Lower leg skin (tissue), 4 donors: ENCODE results near the gene AKR1C3. TPM values are rescaled to one million over a fixed set of nuclear protein-coding genes. Genes with fewer than 3 reads are reported as not detected.

ENCODE experiments used
- DNase-seq, 2 donors: peaks; one replicate each; pipeline ENCODE4 v3.0.0-alpha.2; 2019; ENCODE audit warnings: low spot score in 2 of 2
- H3K4me3 ChIP-seq: fragments of 200-600 bp; sonication (generic); 2 replicates; pipeline ENCODE4 v1.5.1; 2017; ENCODE audit warnings: mild to moderate bottlenecking, low read depth; ENCODE audit not compliant: poor library complexity, severe bottlenecking
- CTCF ChIP-seq, 3 donors: fragments of 450-650 bp; IDR thresholded peaks; one replicate each; pipeline ENCODE4 v1.5.1; 2016; ENCODE audit warnings: antibody characterized with exemption in 3 of 3, mild to moderate bottlenecking in 3 of 3, moderate library complexity in 2 of 3
- POLR2A ChIP-seq, 2 donors: fragments of 450-650 bp; IDR thresholded peaks; one replicate each; pipeline ENCODE4 v1.6.1; 2016 to 2017; ENCODE audit warnings: antibody characterized with exemption in 2 of 2, mild to moderate bottlenecking in 1 of 2, moderate library complexity in 1 of 2
- WGBS, 2 donors: methylation state at CpG; one replicate each; pipeline ENCODE4 v1.1.5; 2018; 5-methylcytosine and 5-hydroxymethylcytosine counted together
- intact Hi-C: fragments of 100-400 bp; cut with DNase I; formaldehyde crosslinking; loops from one replicate; pipeline ENCODE4 v1.15.0; 2023; ENCODE audit warnings: low total_unique reads
- total RNA-seq, 4 donors: library from RNA; depleted of rRNA; stranded (reverse); fragments of >200 nt; gene quantifications; one replicate each; pipeline ENCODE4 v1.1.0, GENCODE V29; 2016

AKR1C3 gene
- total RNA-seq, 4 donors from 2014 or later, result 17.2 to 38.7 (median 29.6) TPM

- H3K4me3 ChIP-seq, result no peak overlapping the region
- intact Hi-C loops, result no loop called here
- no peak for TF ChIP-seq CTCF (IDR thresholded peaks at IDR 0.05)
- TF ChIP-seq POLR2A (IDR thresholded peaks at IDR 0.05), result no peak
- no peak for DNase-seq
- WGBS, 2 donors, result 86 to 87% methylated on average over 3 of the region's 3 CpGs
These were observed 56.9 kb downstream of the AKR1C3 start for GRCh38 chr10:5151076-5151475.

- TF ChIP-seq CTCF (IDR thresholded peaks at IDR 0.05) (no peak), POLR2A (IDR thresholded peaks at IDR 0.05) (no peak)
- DNase-seq, result no peak
- intact Hi-C loops, result no loop called here
- WGBS, 2 donors, result 34 to 43% methylated on average over 1 of the region's 1 CpG
- no peak overlapping the region for H3K4me3 ChIP-seq
These were observed 61.7 kb downstream of the AKR1C3 start for GRCh38 chr10:5155951-5156350.

Other genes starting within 250 kb of the AKR1C3 start
- 10 to 100 TPM; 16.3 to 44.4 (median 31.3) TPM for gene AKR1C1, start 131.0 kb upstream of the AKR1C3 start, total RNA-seq
- 10 to 100 TPM in 3 of 4 donors, 1 to 10 TPM in 1; 9.3 to 27.5 (median 20.1) TPM for gene AKR1C2, start 90.6 kb upstream of the AKR1C3 start, total RNA-seq
- gene AKR1C8, start 90.7 kb downstream of the AKR1C3 start, total RNA-seq, result not detected
- not detected for gene AKR1C4, start 102.4 kb downstream of the AKR1C3 start, total RNA-seq